ENCODE results near the gene MYO3B. TPM values are rescaled to one million over a fixed set of nuclear protein-coding genes. Genes with fewer than 3 reads are reported as not detected.

MYO3B gene
- total RNA-seq, 1 experiment from 2014 or later, result 0.04 TPM

- Histone ChIP-seq H3K4me1 (no peaks in the 10 kb centered on the region), H3K36me3 (no peaks in the 10 kb centered on the region), H3K9me3 (replicated peaks) (no peaks in the 10 kb centered on the region), H3K27ac (no peak overlapping the region), H3K27me3 (no peaks in the 10 kb centered on the region), H3K4me3 (no peak overlapping the region)
- DNase-seq, result no peak
Measured at GRCh38 chr2:170155723-170156253, 22.2 kb upstream of the MYO3B start.

- no peak overlapping the region for H3K27ac ChIP-seq
- DNase-seq, result no peak
- no peaks in the 10 kb centered on the region for H3K9me3 ChIP-seq (replicated peaks)
- H3K4me3 ChIP-seq, result no peak overlapping the region
- H3K27me3 ChIP-seq, result no peaks in the 10 kb centered on the region
- no peaks in the 10 kb centered on the region for H3K4me1 ChIP-seq
- no peaks in the 10 kb centered on the region for H3K36me3 ChIP-seq
Measured at GRCh38 chr2:170156592-170156991, 21.4 kb upstream of the MYO3B start.

GRCh38 chr2:170157025-170157684 lies 20.8 kb upstream of the MYO3B start:
- no peaks in the 10 kb centered on the region for H3K4me1 ChIP-seq
- no peaks in the 10 kb centered on the region for H3K27me3 ChIP-seq
- no peaks in the 10 kb centered on the region for H3K36me3 ChIP-seq
- H3K4me3 ChIP-seq, result no peak overlapping the region
- H3K9me3 ChIP-seq (replicated peaks), result no peaks in the 10 kb centered on the region
- DNase-seq, result no peak
- no peak overlapping the region for H3K27ac ChIP-seq

- H3K4me3 ChIP-seq, result no peak overlapping the region
- H3K9me3 ChIP-seq (replicated peaks), result no peaks in the 10 kb centered on the region
- no peaks in the 10 kb centered on the region for H3K27me3 ChIP-seq
- no peaks in the 10 kb centered on the region for H3K36me3 ChIP-seq
- H3K27ac ChIP-seq, result no peak overlapping the region
- DNase-seq, result no peak
- H3K4me1 ChIP-seq, result no peaks in the 10 kb centered on the region
Measured at GRCh38 chr2:170159060-170159459, 18.9 kb upstream of the MYO3B start.

- no peak overlapping the region for H3K4me3 ChIP-seq
- H3K9me3 ChIP-seq (replicated peaks), result no peaks in the 10 kb centered on the region
- no peaks in the 10 kb centered on the region for H3K27me3 ChIP-seq
- H3K27ac ChIP-seq, result no peak overlapping the region
- no peak for DNase-seq
- H3K4me1 ChIP-seq, result no peaks in the 10 kb centered on the region
- no peaks in the 10 kb centered on the region for H3K36me3 ChIP-seq
Measured at GRCh38 chr2:170161516-170162270, 16.3 kb upstream of the MYO3B start.

- no peaks in the 10 kb centered on the region for H3K9me3 ChIP-seq (replicated peaks)
- H3K36me3 ChIP-seq, result no peaks in the 10 kb centered on the region
- no peak for DNase-seq
- no peak overlapping the region for H3K27ac ChIP-seq
- H3K4me3 ChIP-seq, result no peak overlapping the region
- H3K27me3 ChIP-seq, result no peaks in the 10 kb centered on the region
- no peaks in the 10 kb centered on the region for H3K4me1 ChIP-seq
Measured at GRCh38 chr2:170162271-170162632, 15.7 kb upstream of the MYO3B start.

- Histone ChIP-seq H3K27ac (no peak overlapping the region), H3K9me3 (replicated peaks) (no peaks in the 10 kb centered on the region), H3K36me3 (no peaks in the 10 kb centered on the region), H3K4me1 (no peaks in the 10 kb centered on the region), H3K4me3 (no peak overlapping the region), H3K27me3 (no peaks in the 10 kb centered on the region)
- no peak for DNase-seq
Measured at GRCh38 chr2:170163411-170164065, 14.4 kb upstream of the MYO3B start.

GRCh38 chr2:170165129-170165528 lies 12.8 kb upstream of the MYO3B start:
- Histone ChIP-seq H3K27me3 (no peaks in the 10 kb centered on the region), H3K9me3 (replicated peaks) (no peaks in the 10 kb centered on the region), H3K36me3 (no peaks in the 10 kb centered on the region), H3K4me3 (no peak overlapping the region), H3K4me1 (no peaks in the 10 kb centered on the region), H3K27ac (no peak overlapping the region)
- no peak for DNase-seq

GRCh38 chr2:170166735-170167134 lies 11.2 kb upstream of the MYO3B start:
- H3K36me3 ChIP-seq, result no peaks in the 10 kb centered on the region
- H3K4me3 ChIP-seq, result no peak overlapping the region
- H3K27ac ChIP-seq, result no peak overlapping the region
- H3K9me3 ChIP-seq (replicated peaks), result no peaks in the 10 kb centered on the region
- H3K27me3 ChIP-seq, result no peaks in the 10 kb centered on the region
- peaks cover 6% of the 10 kb centered on the region; the same call in 1 of the 2 replicates for H3K4me1 ChIP-seq
- DNase-seq, result no peak

GRCh38 chr2:170170281-170171040 lies 7.5 kb upstream of the MYO3B start:
- Histone ChIP-seq H3K27me3 (no peaks in the 10 kb centered on the region), H3K4me3 (no peak overlapping the region), H3K9me3 (replicated peaks) (no peaks in the 10 kb centered on the region), H3K27ac (no peak overlapping the region), H3K36me3 (no peaks in the 10 kb centered on the region), H3K4me1 (peaks cover 6% of the 10 kb centered on the region; the same call in 1 of the 2 replicates)
- DNase-seq, result peak; percentile 69 to 81

GRCh38 chr2:170176212-170176611 lies 1.7 kb upstream of the MYO3B start:
- Histone ChIP-seq H3K4me1 (no peaks in the 10 kb centered on the region), H3K27ac (no peak overlapping the region), H3K36me3 (no peaks in the 10 kb centered on the region), H3K4me3 (no peak overlapping the region), H3K9me3 (replicated peaks) (no peaks in the 10 kb centered on the region), H3K27me3 (no peaks in the 10 kb centered on the region)
- no peak for DNase-seq

- no peaks in the 10 kb centered on the region for H3K9me3 ChIP-seq (replicated peaks)
- no peak overlapping the region for H3K27ac ChIP-seq
- H3K27me3 ChIP-seq, result no peaks in the 10 kb centered on the region
- no peaks in the 10 kb centered on the region for H3K4me1 ChIP-seq
- H3K36me3 ChIP-seq, result no peaks in the 10 kb centered on the region
- DNase-seq, result no peak
- no peak overlapping the region for H3K4me3 ChIP-seq
Measured at GRCh38 chr2:170180031-170180566, 2.2 kb downstream of the MYO3B start.

GRCh38 chr2:170181602-170182001 lies 3.7 kb downstream of the MYO3B start:
- DNase-seq, result no peak
- Histone ChIP-seq H3K4me3 (no peak overlapping the region), H3K27me3 (no peaks in the 10 kb centered on the region), H3K36me3 (no peaks in the 10 kb centered on the region), H3K9me3 (replicated peaks) (no peaks in the 10 kb centered on the region), H3K27ac (no peak overlapping the region), H3K4me1 (no peaks in the 10 kb centered on the region)

- Histone ChIP-seq H3K9me3 (replicated peaks) (no peaks in the 10 kb centered on the region), H3K4me1 (no peaks in the 10 kb centered on the region), H3K4me3 (no peak overlapping the region), H3K27me3 (no peaks in the 10 kb centered on the region), H3K27ac (no peak overlapping the region), H3K36me3 (no peaks in the 10 kb centered on the region)
- no peak for DNase-seq
Measured at GRCh38 chr2:170185319-170185718, 7.4 kb downstream of the MYO3B start.
